Measurements from ENCODE around the gene CPEB4.

CPEB4 gene

GRCh38 chr5:173950829-173951228 lies 62.7 kb downstream of the CPEB4 start:
- DNase-seq: no peak

- no peak for DNase-seq
Measured at GRCh38 chr5:173953528-173954090, 65.5 kb downstream of the CPEB4 start.

- DNase-seq: no peak
Measured at GRCh38 chr5:173954671-173955521, 66.7 kb downstream of the CPEB4 start.

GRCh38 chr5:173960986-173961385 lies 72.8 kb downstream of the CPEB4 start:
- DNase-seq: no peak

- no peak for DNase-seq
Measured at GRCh38 chr5:173961418-173961817, 73.3 kb downstream of the CPEB4 start.

- DNase-seq: no peak
Measured at GRCh38 chr5:173962436-173962972, 74.4 kb downstream of the CPEB4 start.

- no peak for DNase-seq
Measured at GRCh38 chr5:173963182-173963838, 75.2 kb downstream of the CPEB4 start.

- peak; percentile 37 for DNase-seq
Measured at GRCh38 chr5:173963867-173964441, 75.8 kb downstream of the CPEB4 start.

- no peak for DNase-seq
Measured at GRCh38 chr5:173964506-173964905, 76.4 kb downstream of the CPEB4 start.

GRCh38 chr5:173967241-173967640 lies 79.1 kb downstream of the CPEB4 start:
- DNase-seq: no peak

- no peak for DNase-seq
Measured at GRCh38 chr5:173968154-173968797, 80.1 kb downstream of the CPEB4 start.

GRCh38 chr5:173969167-173970049 lies 81.3 kb downstream of the CPEB4 start:
- no peak for DNase-seq

- DNase-seq: no peak
Measured at GRCh38 chr5:173970878-173971650, 82.9 kb downstream of the CPEB4 start.

- no peak for DNase-seq
Measured at GRCh38 chr5:173971681-173972345, 83.7 kb downstream of the CPEB4 start.

- DNase-seq: no peak
Measured at GRCh38 chr5:173972607-173972924, 84.4 kb downstream of the CPEB4 start.

GRCh38 chr5:173972925-173973615 lies 84.9 kb downstream of the CPEB4 start:
- DNase-seq: peak; percentile 76

GRCh38 chr5:173973616-173973969 lies 85.4 kb downstream of the CPEB4 start:
- DNase-seq: no peak

GRCh38 chr5:173974688-173975239 lies 86.6 kb downstream of the CPEB4 start:
- no peak for DNase-seq

- DNase-seq: no peak
Measured at GRCh38 chr5:173981185-173981761, 93.1 kb downstream of the CPEB4 start.

Measured in CD4-positive, alpha-beta T cell treated with Interleukin-12 subunit alpha and Interleukin-12 subunit beta, for 1 hour (primary cell).